ENCODE data around the gene PMS1. TPM values are rescaled to one million over a fixed set of nuclear protein-coding genes. Genes with fewer than 3 reads are reported as not detected.
"Not testable (repeated sequence)": the region's sequence is repeated elsewhere in the genome, so short reads cannot be mapped to it uniquely, and the experiment has no call there.

The PMS1 gene
- total and polyA plus RNA-seq, 12 donors: 8.0 to 32.7 (median 19.2) TPM

- intact Hi-C loops (cut with DNase I): no loop called here
- H3K27me3 ChIP-seq: no peaks in the 10 kb centered on the region
- H3K36me3 ChIP-seq (replicated peaks in 1 of 2): no peaks in the 10 kb centered on the region
- no peak for DNase-seq
- no peaks in the 10 kb centered on the region for H3K4me1 ChIP-seq (replicated peaks in 1 of 2)
- H3K4me3 ChIP-seq: no peak overlapping the region
- no peak overlapping the region for H3K27ac ChIP-seq
- 41 to 53% (median 45%) methylated on average over 2 of the region's 2 CpGs for WGBS, 4 donors
- H3K9me3 ChIP-seq (replicated peaks in 1 of 3): no peaks in the 10 kb centered on the region
- TF ChIP-seq CTCF (IDR thresholded peaks at IDR 0.05) (no peak), POLR2A (IDR thresholded peaks at IDR 0.05) (no peak)
Measured at GRCh38 chr2:189880429-189880828, 96.2 kb downstream of the PMS1 start.

GRCh38 chr2:189880832-189881492, 96.7 kb downstream of the PMS1 start:
- WGBS, 4 donors: 53 to 63% (median 60%) methylated on average over 5 of the region's 5 CpGs
- intact Hi-C loops (cut with DNase I): no loop called here

DNA sequence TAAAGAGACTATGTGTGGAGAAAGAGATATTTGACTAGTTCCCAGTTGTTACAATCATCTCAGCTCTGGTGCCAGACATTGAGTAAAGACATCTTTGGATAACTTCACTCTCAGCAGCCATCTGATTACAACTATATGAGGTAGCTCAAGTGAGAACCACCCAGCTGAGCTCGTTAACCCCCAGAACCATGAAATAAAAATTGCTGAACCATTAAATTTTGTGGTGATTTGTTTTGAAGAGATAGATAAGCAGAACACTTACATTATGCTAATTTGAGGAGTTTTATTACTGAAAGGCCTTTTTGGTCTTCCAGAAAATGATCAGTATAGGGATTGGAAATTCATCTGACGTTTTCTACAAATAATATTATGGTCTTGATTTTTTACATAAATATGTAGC, 101.1 kb downstream of the PMS1 start:
- no peaks in the 10 kb centered on the region for H3K36me3 ChIP-seq (replicated peaks in 1 of 2)
- DNase-seq: no peak
- H3K27me3 ChIP-seq: no peaks in the 10 kb centered on the region
- H3K4me3 ChIP-seq: no peak overlapping the region
- H3K4me1 ChIP-seq (replicated peaks in 1 of 2): no peaks in the 10 kb centered on the region
- TF ChIP-seq POLR2A (IDR thresholded peaks at IDR 0.05): no peak
- TF ChIP-seq CTCF (IDR thresholded peaks at IDR 0.05): no peak
- H3K9me3 ChIP-seq (replicated peaks in 1 of 3): no peaks in the 10 kb centered on the region
- no peak overlapping the region for H3K27ac ChIP-seq
- intact Hi-C loops (cut with DNase I): no loop called here
- 66 to 85% (median 74%) methylated on average over 2 of the region's 2 CpGs for WGBS, 4 donors

More at GRCh38 chr2:189880832-189881492, 96.7 kb downstream of the PMS1 start:
- Histone ChIP-seq H3K27ac (no peak overlapping the region), H3K36me3 (replicated peaks in 1 of 2) (no peaks in the 10 kb centered on the region), H3K4me3 (no peak overlapping the region), H3K4me1 (replicated peaks in 1 of 2) (no peaks in the 10 kb centered on the region), H3K9me3 (replicated peaks in 1 of 3) (no peaks in the 10 kb centered on the region), H3K27me3 (no peaks in the 10 kb centered on the region)
- no peak for DNase-seq
- no peak for TF ChIP-seq POLR2A (IDR thresholded peaks at IDR 0.05)
- no peak for TF ChIP-seq CTCF (IDR thresholded peaks at IDR 0.05)

GRCh38 chr2:189892546-189893294, 108.5 kb downstream of the PMS1 start:
- H3K27ac ChIP-seq; H3K9me3 ChIP-seq (replicated peaks in 1 of 3); H3K4me3 ChIP-seq; DNase-seq; H3K27me3 ChIP-seq; intact Hi-C loops (cut with DNase I); H3K4me1 ChIP-seq (replicated peaks in 1 of 2); H3K36me3 ChIP-seq (replicated peaks in 1 of 2): not testable (repeated sequence)
- 66 to 86% (median 76%) methylated on average over 6 to 7 of the region's 7 CpGs for WGBS, 4 donors
